H1 (cell line): Measurements from ENCODE around the gene RPS6KA4. TPM values are rescaled to one million over a fixed set of nuclear protein-coding genes. Genes with fewer than 3 reads are reported as not detected.
A peak's percentile ranks its signal among the peaks of the same experiment; 100 is the strongest.

ENCODE experiments used
- CTCF ChIA-PET: fragments of 300-600 bp; sonication (Branson Sonifier 250); formaldehyde crosslinking; loops from one replicate; lab custom pipeline; 2021; ENCODE audit not compliant: partially characterized antibody; lab: Charles Lee
- POLR2A ChIA-PET: fragments of 300-600 bp; sonication (Branson Sonifier 250); formaldehyde crosslinking; loops from one replicate; lab custom pipeline; 2021; ENCODE audit warnings: inconsistent platforms; ENCODE audit not compliant: partially characterized antibody; lab: Charles Lee
- DNase-seq, 2 experiments: peaks; one replicate each; pipeline versions ENCODE4 v3.0.0 to v3.0.0-alpha.2; 2010 to 2022; ENCODE audit warnings: low spot score in 2 of 2, low read depth in 1 of 2, mixed read lengths in 1 of 2
- FAIRE-seq: peaks from 2 replicates; lab custom pipeline; 2011; peaks lifted over from hg19 to GRCh38; lab: Jason Lieb, UNC
- H2AFZ ChIP-seq: 2 replicates; pipeline ENCODE4 v1.8.1; 2012; ENCODE audit warnings: low read length, inconsistent platforms
- H2AK5ac ChIP-seq: 2 replicates; pipeline ENCODE4 v1.6.1; 2013; ENCODE audit warnings: low read depth, low read length
- H2BK120ac ChIP-seq: replicated peaks from 2 replicates; pipeline ENCODE3; 2013; ENCODE audit warnings: low read depth, low read length, inconsistent platforms
- H2BK12ac ChIP-seq: 2 replicates; pipeline ENCODE4 v1.6.1; 2013; ENCODE audit warnings: low read depth, low read length
- H2BK15ac ChIP-seq: 2 replicates; pipeline ENCODE4 v1.6.1; 2013; ENCODE audit warnings: low read length
- H2BK20ac ChIP-seq: 2 replicates; pipeline ENCODE4 v1.6.1; 2013; ENCODE audit warnings: low read length
- H2BK5ac ChIP-seq: 2 replicates; pipeline ENCODE4 v1.6.1; 2013; ENCODE audit warnings: low read depth, low read length
- H3K14ac ChIP-seq: 2 replicates; pipeline ENCODE4 v1.6.1; 2013; ENCODE audit warnings: inconsistent platforms; ENCODE audit not compliant: insufficient read length
- H3K18ac ChIP-seq: 2 replicates; pipeline ENCODE4 v1.6.1; 2013; ENCODE audit warnings: low read length; ENCODE audit errors: extremely low read depth
- H3K23ac ChIP-seq: 2 replicates; pipeline ENCODE4 v1.6.1; 2013; ENCODE audit warnings: inconsistent platforms; ENCODE audit not compliant: insufficient read length
- H3K23me2 ChIP-seq: 2 replicates; pipeline ENCODE4 v1.6.1; 2013; ENCODE audit warnings: low read depth, low read length
- H3K27ac ChIP-seq: 2 replicates; pipeline ENCODE4 v1.6.1; 2011; ENCODE audit warnings: low read depth, low read length, inconsistent platforms
- H3K27me3 ChIP-seq, 4 experiments: replicated peaks in 1 of 4; 1 replicate in 1 of 4; 2 replicates in 3 of 4; pipeline versions ENCODE4 v1.6.1 to v1.8.1; 2011 to 2013; ENCODE audit warnings: low read length in 3 of 4, mild to moderate bottlenecking in 3 of 4, inconsistent platforms in 2 of 4, mixed read lengths in 2 of 4, moderate library complexity in 1 of 4; ENCODE audit not compliant: control insufficient read depth in 3 of 4, insufficient read depth in 3 of 4; ENCODE audit errors: extremely low read depth in 1 of 4
- H3K36me3 ChIP-seq, 4 experiments: 2 replicates each; pipeline versions ENCODE4 v1.6.1 to v1.8.1; 2011 to 2013; ENCODE audit warnings: mild to moderate bottlenecking in 4 of 4, low read length in 3 of 4, moderate library complexity in 2 of 4, control low read depth in 1 of 4, inconsistent platforms in 1 of 4; ENCODE audit not compliant: insufficient read depth in 4 of 4, control insufficient read depth in 2 of 4
- H3K4ac ChIP-seq: replicated peaks from 2 replicates; pipeline ENCODE3; 2013; ENCODE audit warnings: low read length, low read depth, mixed read lengths, inconsistent platforms; ENCODE audit not compliant: insufficient read length
- H3K4me1 ChIP-seq, 4 experiments: replicated peaks in 1 of 4; 1 replicate in 1 of 4; 2 replicates in 3 of 4; pipeline versions ENCODE4 v1.6.1 to v1.8.1; 2011 to 2013; ENCODE audit warnings: low read length in 3 of 4, inconsistent platforms in 2 of 4, mixed read lengths in 1 of 4; ENCODE audit not compliant: insufficient read depth in 4 of 4, control insufficient read depth in 3 of 4
- H3K4me2 ChIP-seq, 2 experiments: 2 replicates each; pipeline versions ENCODE4 v1.6.1 to v1.8.1; 2011 to 2013; ENCODE audit warnings: low read depth in 2 of 2, low read length in 2 of 2, control low read depth in 1 of 2, inconsistent platforms in 1 of 2, mild to moderate bottlenecking in 1 of 2; ENCODE audit not compliant: insufficient read depth in 1 of 2
- H3K4me3 ChIP-seq, 4 experiments: fragments of 200-600, 300-600 bp in 1 of 4; sonication (generic), shearing (Covaris generic), sonication (Bioruptor Twin) in 1 of 4; 2 replicates each; pipeline versions ENCODE4 v1.5.1 to v1.8.1; 2011 to 2016; ENCODE audit warnings: low read length in 4 of 4, low read depth in 3 of 4, control low read depth in 2 of 4, inconsistent platforms in 2 of 4, mild to moderate bottlenecking in 2 of 4, mixed read lengths in 1 of 4, moderate library complexity in 1 of 4; ENCODE audit not compliant: insufficient read depth in 2 of 4; ENCODE audit errors: extremely low read depth in 1 of 4
- H3K56ac ChIP-seq: replicated peaks from 2 replicates; pipeline ENCODE3; 2013; ENCODE audit warnings: low read depth, mild to moderate bottlenecking, mixed read lengths, low read length, inconsistent platforms; ENCODE audit not compliant: insufficient read length
- H3K79me1 ChIP-seq: 2 replicates; pipeline ENCODE4 v1.6.1; 2013; ENCODE audit warnings: low read depth, low read length, control low read depth
- H3K79me2 ChIP-seq, 2 experiments: 2 replicates each; pipeline versions ENCODE4 v1.6.1 to v1.8.1; 2012 to 2013; ENCODE audit warnings: low read length in 2 of 2, mild to moderate bottlenecking in 2 of 2, inconsistent platforms in 1 of 2; ENCODE audit not compliant: insufficient read depth in 2 of 2, control insufficient read depth in 1 of 2
- H3K9ac ChIP-seq, 4 experiments: replicated peaks in 1 of 4; 1 replicate in 1 of 4; 2 replicates in 3 of 4; pipeline versions ENCODE4 v1.6.1 to v1.8.1; 2011 to 2013; ENCODE audit warnings: low read depth in 3 of 4, low read length in 3 of 4, control low read depth in 2 of 4, mild to moderate bottlenecking in 2 of 4, moderate library complexity in 2 of 4, inconsistent platforms in 1 of 4; ENCODE audit errors: extremely low read depth in 1 of 4
- H3K9me3 ChIP-seq, 2 experiments: 2 replicates each; pipeline versions ENCODE4 v1.6.1 to v1.8.1; 2012 to 2013; ENCODE audit warnings: mild to moderate bottlenecking in 2 of 2, moderate library complexity in 2 of 2, control low read depth in 1 of 2, inconsistent platforms in 1 of 2, low read depth in 1 of 2, low read length in 1 of 2, mixed read lengths in 1 of 2; ENCODE audit not compliant: insufficient read depth in 2 of 2
- H4K20me1 ChIP-seq, 2 experiments: replicated peaks in 1 of 2; 2 replicates each; pipeline versions ENCODE3 to v1.8.1; 2011 to 2013; ENCODE audit warnings: inconsistent platforms in 2 of 2, low read length in 2 of 2, mild to moderate bottlenecking in 1 of 2; ENCODE audit not compliant: insufficient read depth in 2 of 2, control insufficient read depth in 1 of 2
- H4K5ac ChIP-seq: 2 replicates; pipeline ENCODE4 v1.6.1; 2013; ENCODE audit warnings: low read length, low read depth, mixed read lengths, inconsistent platforms; ENCODE audit not compliant: insufficient read length
- H4K8ac ChIP-seq: 2 replicates; pipeline ENCODE4 v1.8.0; 2013; ENCODE audit warnings: mild to moderate bottlenecking, moderate library complexity, low read length, inconsistent platforms; ENCODE audit not compliant: insufficient read depth; ENCODE audit errors: extremely low read depth
- H4K91ac ChIP-seq: replicated peaks from 2 replicates; pipeline ENCODE3; 2013; ENCODE audit warnings: low read length, mixed read lengths, inconsistent platforms; ENCODE audit not compliant: insufficient read length
- BACH1 ChIP-seq: IDR thresholded peaks from 2 replicates; pipeline ENCODE4 v1.6.1; 2012; ENCODE audit warnings: low read length, improper control_type of control experiment
- CEBPB ChIP-seq: IDR thresholded peaks from 2 replicates; pipeline ENCODE4 v1.6.1; 2012; ENCODE audit warnings: low read depth, low read length
- CHD2 ChIP-seq: IDR thresholded peaks from 2 replicates; pipeline ENCODE4 v1.6.1; 2012; ENCODE audit warnings: low read length, improper control_type of control experiment
- KDM1A ChIP-seq: fragments of 200-600, 300-600 bp; sonication (generic); IDR thresholded peaks from 2 replicates; pipeline ENCODE4 v1.7.1; 2016; ENCODE audit warnings: mild to moderate bottlenecking, low read length, borderline replicate concordance
- WGBS, 2 experiments: shearing (Covaris generic) in 1 of 2; methylation state at CpG; one replicate each; pipeline versions ENCODE4 v1.1.6 to v1.1.7; 2013 to 2015; ENCODE audit warnings: low lambda C conversion rate in 2 of 2, mixed read lengths in 2 of 2, inconsistent platforms in 1 of 2, low coverage in 1 of 2, missing lambda C conversion rate in 1 of 2; ENCODE audit not compliant: insufficient replicate concordance in 2 of 2, insufficient coverage in 1 of 2, insufficient read length in 1 of 2; ENCODE audit errors: extremely low coverage in 1 of 2, missing lambda C conversion rate in 1 of 2; 5-methylcytosine and 5-hydroxymethylcytosine counted together
- polyA plus RNA-seq, 7 experiments: library from polyadenylated mRNA; depleted of rRNA in 3 of 7; stranded (reverse) in 5 of 7; unstranded in 2 of 7; fragments of >200 nt in 5 of 7; fragments of 200-250 nt in 2 of 7; gene quantifications; 1 replicate in 5 of 7; 2 replicates in 1 of 7; 4 replicates in 1 of 7; pipeline versions ENCODE4 v1.2.1 to v1.2.3, GENCODE V29; 2011 to 2013; ENCODE audit warnings: missing spikeins in 2 of 7, mixed read lengths in 2 of 7
- total RNA-seq: library from RNA; stranded (reverse); fragmentation: NEBNext Ultra II Directional; extraction: Animal tissue kit (Norgen Biotek cat#: 25700); gene quantifications from 2 replicates; pipeline ENCODE4 v1.2.1, GENCODE V29; 2021

The RPS6KA4 gene
- total and polyA plus RNA-seq, 2 of the 8 experiments (the other 6 are each of a cell fraction or from before 2014, with no cell fraction given): 8.2 to 12.6 TPM

DNA sequence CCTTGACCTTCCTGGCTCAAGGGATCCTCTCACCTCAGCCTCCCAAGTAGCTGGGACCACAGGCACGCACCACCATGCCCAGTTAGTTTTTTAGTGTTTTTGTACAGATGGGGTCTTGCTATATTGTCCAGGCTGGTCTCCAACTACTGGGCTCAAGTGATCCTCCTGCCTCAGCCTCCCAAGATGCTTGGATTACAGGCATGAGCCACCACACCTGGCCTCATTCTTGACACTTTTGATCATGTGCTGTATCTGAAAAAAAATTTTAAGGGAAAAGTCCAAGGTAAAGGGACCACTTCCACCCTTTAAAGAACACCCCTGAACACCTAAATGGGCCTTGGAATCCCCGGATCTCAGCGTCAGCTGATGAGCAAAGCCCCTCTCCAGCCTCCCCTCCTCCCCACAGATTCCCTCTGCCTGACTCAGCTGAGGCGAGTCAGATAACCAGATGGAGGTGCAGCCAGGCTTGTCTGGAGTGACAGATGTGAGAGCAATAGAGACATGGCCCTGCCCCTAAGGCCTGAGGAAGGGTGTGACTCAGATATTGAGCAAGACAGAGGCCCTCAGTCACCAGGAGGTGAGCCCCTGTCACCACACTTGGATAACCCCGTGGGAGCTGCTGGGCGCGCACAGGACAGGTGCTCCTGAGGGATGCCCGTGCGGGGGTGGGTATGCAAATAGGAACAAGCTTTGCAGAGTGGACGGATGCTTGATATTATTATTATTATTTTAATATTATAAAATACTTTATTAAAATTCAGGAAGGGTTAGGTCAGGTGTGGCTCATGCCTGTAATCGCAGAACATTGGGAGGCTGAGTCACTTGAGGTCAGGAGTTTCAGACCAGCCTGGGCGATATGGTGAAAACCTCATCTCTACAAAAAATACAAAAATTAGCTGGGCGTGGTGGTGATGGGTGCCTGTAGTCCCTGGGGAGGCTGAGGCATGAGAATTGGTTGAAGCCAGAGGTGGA, 23.9 kb upstream of the RPS6KA4 start:
- Histone ChIP-seq H3K9me3 (no peaks in the 10 kb centered on the region), H3K79me2 (no peaks in the 10 kb centered on the region), H3K14ac (no peak overlapping the region), H3K18ac (no peak overlapping the region), H4K91ac (no peak overlapping the region), H4K8ac (no peak overlapping the region), H4K20me1 (peaks cover 0 to 2% of the 10 kb centered on the region in 2 experiments), H3K23me2 (peaks cover 2% of the 10 kb centered on the region; the same call in 1 of the 2 replicates), H3K4me3 (no peak overlapping the region), H2BK20ac (no peak overlapping the region), H3K9ac (peak overlapping the region in 1 of 4 experiments; percentile 16; a peak in 1 of 7 replicates), H3K4me2 (no peak overlapping the region), H4K5ac (no peak overlapping the region), H3K27ac (no peak overlapping the region), H2AFZ (no peak overlapping the region), H3K56ac (no peak overlapping the region), H2BK5ac (no peak overlapping the region), H3K79me1 (no peaks in the 10 kb centered on the region), H2AK5ac (no peak overlapping the region), H3K27me3 (no peaks in the 10 kb centered on the region), H2BK15ac (no peak overlapping the region), H3K4me1 (peaks cover 0 to 9% (median 6%) of the 10 kb centered on the region in 4 experiments; a peak in 6 of 7 replicates), H3K23ac (no peak overlapping the region), H2BK12ac (no peak overlapping the region), H2BK120ac (no peak overlapping the region), H3K36me3 (no peaks in the 10 kb centered on the region), H3K4ac (no peak overlapping the region)
- FAIRE-seq (no peak), DNase-seq (no peak)
- ChIA-PET POLR2A (interaction anchor here (1.4 to 7.3 kb wide), 2 partner anchors 11 to 18 kb away, joined by 4 to 61 read pairs; partner anchors contain the start of genes PRDX5 and TRMT112), CTCF (interaction anchor here (0.7 to 37.6 kb wide), 4 partner anchors 10 to 63 kb away, joined by 3 to 614 read pairs (median 207); partner anchors contain the start of genes CATSPERZ, CCDC88B, ESRRA and PRDX5)
- TF ChIP-seq KDM1A (peak; percentile 68; the same call in 1 of the 2 replicates), CHD2 (no peak), BACH1 (no peak), CEBPB (peak; percentile 39; the same call in 1 of the 2 replicates)
- WGBS, 2 experiments: 77% methylated on average over 13 of the region's 13 CpGs; no CpG with 5 or more reads in 1 of the 2 experiments
